GM19463 (cell line): Measurements from ENCODE around the gene SNAPIN.
A peak's percentile ranks its signal among the peaks of the same experiment; 100 is the strongest.
"Not testable (repeated sequence)": the region's sequence is repeated elsewhere in the genome, so short reads cannot be mapped to it uniquely, and the experiment has no call there.

ENCODE experiments used
- ATAC-seq: cut with Tn5 transposase; IDR thresholded peaks from one replicate; pipeline ENCODE4 v1.9.1; 2021; ENCODE audit warnings: mild to moderate bottlenecking, moderate library complexity; ENCODE audit not compliant: unreplicated experiment

Gene SNAPIN

DNA sequence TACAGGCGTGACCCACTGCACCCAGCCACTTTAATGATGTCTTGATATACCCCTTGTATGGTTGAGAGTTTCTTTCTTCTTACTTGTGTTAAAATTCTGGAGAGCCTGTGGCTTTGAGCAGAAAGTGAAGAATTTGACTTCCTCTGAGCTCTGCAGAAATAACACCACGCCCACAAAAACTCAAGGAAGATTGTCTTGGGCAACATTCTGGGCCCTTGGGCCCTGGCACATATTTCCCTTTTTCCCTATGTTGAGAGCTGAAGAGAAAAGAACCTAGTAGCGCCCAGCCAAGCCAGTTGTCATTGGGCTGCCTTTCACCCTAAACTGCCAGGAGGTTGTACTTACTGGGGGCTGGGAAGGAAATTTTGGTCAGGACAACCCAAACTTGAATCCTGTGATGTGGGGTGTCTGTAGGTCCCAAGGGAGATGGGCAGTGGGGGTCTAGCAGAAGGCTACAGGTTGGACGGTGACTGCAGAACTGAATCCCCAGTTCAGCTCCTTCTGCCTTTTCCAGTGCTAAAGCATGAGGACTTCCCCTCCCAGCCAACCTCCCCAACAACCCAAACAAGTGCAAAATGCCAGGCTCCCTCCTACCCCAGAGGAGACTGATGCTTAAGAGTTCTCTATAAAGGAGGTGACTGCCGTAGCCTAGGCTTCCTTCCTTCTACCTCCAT is 11.7 kb upstream of the SNAPIN start:
- no peak for ATAC-seq

DNA sequence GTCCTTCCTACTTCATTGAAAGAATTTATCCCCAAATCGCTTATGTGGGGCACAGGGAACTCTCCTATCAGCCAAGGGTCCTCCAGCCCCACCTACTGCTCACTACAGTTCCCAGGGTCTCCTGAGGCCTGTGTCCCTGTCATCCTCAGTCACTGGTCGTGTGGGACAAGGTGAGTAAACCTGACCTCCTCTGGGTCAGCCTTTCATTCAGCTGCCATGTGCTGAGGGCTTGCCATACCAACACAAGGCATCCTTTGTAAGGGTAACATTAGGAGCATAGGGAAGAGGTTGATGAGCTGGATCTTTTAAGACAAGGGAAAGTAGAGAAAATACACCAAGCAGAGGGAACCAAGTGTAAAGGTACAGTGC is 11.2 kb upstream of the SNAPIN start:
- ATAC-seq = no peak

DNA sequence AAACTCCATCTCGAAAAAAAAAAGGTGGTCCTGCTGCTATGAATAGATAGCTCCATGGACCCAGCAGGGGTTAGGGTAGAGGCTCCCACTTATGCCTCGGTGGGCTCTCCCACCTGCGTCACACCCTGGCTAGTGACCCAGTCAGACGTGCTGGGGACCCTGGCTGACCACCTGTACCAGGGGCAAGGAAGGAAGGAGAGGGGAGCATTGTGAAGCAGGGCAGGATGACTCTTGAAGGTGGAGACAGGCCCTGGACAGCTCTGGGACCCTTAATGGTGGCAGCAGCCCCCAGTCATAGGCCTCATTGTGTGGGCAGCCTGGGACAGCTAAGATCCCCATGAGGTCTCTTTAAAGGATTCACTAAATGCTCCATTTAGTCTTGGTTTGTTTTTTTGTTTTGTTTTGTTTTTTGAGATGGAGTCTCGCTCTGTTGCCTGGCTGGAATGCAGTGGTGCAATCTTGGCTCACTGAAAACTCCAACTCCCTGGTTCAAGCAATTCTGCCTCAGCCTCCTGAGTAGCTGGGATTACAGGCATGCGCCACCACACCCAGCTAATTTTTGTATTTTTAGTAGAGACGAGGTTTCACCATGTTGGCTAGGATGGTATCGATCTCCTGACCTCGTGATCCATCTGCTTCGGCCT is 10.4 kb upstream of the SNAPIN start:
- no peak for ATAC-seq

DNA sequence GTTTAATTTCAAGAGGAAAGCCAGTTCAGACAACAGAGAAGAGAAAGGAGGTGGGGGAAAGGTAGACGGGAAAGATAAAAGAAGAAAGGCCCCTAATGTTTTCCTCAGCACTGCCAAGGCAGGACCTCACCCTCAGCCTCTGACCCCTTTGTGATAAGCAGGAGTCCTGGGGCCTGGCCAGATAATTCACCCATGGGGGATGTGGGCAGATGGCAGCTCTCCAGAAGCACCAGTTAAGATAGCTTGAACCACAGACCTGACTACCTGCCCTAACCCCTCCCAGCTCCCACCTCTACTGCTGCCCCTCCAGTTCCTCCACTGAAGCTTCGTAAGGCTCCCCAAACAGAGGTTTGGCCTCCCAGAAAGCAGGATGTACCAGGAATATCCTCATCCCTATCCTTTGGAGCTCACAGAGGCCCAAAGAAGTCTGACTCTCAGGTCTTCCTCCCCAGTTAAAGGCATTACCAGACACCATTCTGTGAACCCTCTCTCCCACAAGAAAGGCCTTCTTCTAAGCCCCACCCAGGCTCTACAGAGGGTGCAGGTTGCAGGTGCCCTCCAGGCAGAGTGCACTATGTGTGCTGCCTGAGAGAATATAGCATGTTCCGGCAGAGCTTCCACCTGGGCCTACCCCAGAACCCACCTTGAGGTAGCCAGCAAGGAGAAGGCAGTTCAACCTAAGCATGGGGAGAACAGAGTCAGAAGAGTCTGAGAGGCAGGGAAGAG is 9.2 kb upstream of the SNAPIN start:
- no peak for ATAC-seq

DNA sequence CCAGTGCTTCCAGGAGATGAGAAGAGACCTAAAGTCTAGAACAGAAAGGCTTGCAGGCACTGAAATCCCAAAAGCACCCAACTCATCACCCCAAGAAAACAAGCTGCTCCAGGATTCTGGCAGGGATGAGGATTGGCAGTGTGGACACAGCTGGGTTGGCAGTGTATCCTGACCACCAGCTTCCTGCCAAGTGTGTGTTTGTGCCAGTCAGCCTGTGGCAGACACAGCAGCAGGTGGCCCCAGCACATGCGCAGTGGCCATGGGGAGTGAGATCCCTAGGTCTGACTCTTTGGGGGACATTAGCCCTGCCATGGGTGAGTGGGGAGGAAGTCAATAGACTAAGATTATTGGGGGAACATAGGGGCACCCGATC is 8.7 kb upstream of the SNAPIN start:
- no peak for ATAC-seq

DNA sequence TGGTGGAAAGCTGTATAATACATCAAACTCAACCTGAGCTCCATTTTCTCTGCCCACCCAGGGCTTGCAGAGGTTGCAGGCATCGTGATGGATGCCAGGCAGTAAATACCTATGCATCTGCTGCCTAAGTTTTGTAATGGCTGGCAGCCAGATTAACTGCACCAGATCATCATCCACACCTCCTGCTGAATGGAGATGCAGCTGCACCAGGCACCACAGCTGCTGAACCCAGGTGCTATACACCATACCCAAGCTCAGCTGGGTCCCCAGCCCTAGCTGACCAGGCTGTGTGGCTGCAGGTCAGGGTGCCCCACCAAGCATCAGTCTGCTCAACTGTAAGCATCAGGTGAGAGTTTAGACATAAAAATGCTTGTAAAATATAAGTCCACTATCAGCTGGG is 6.7 kb upstream of the SNAPIN start:
- ATAC-seq = no peak

DNA sequence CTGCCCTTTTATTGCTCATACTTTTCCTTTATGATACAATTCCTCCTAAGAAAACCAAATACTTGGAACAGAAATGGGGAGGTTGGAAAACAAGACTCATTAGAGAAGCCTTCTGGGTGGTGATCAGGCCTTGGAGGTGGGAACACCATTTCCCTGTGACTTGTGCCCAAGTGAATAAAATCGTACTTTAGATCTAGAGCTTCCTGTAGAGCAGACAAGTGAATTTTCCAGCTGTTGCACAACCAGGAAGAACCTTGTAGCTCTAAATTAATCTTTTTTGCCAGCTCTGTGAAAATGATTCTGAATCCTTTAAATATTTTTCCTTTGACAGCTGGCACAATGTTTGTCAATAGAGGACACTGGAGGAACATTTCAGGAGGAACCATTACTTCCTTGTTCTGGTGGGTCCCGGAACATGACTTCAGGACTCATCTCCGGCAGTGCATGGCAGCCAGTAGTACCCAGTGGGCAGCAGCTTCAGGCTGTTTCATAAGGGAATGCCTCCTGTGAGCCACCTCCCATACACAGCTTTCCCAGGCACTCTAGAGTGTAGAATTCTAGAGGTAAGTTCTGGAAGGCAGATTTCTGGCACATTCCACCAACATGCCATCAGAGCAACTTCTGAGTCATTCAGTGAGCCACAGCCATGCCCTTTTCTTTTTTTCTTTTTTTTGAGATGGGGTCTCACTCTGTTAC is 5.5 kb upstream of the SNAPIN start:
- ATAC-seq = no peak

DNA sequence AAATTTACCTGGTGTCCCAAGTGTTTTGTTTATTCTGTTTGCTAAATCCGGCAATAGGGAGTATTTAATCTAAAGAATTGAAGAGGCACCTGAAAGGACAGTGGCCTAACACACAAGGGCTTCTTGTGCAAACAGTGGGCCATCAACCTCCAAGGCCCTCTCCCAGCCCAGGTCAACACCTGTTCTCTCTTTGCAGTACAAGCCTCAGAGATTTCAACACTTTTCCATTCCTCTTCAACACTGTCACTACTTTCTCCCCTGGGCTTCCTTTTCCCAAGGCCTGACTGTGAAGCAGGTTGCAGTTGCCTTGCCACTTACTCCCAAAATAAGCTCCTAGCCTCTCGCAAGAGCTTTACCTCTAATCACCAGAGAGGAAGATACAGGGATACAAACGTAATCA is 3.2 kb upstream of the SNAPIN start:
- no peak for ATAC-seq

DNA sequence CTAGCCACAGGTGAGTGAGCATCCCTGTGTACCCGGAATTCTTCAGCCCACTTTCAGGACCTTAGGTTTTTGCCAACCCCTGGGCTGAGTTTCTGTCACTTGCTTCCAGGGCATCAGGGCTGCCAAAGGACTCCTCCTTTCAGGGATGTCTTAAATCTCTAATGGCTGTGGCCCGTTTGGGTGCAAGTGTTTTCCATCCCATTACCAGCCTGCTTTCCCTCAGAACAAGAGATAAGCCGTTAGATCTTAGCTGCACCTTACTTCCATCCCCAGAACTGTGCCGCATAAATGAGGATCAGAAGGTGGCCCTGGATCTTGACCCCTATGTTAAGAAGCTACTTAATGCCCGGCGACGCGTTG is 652 bp downstream of the SNAPIN start:
- ATAC-seq = no peak

DNA sequence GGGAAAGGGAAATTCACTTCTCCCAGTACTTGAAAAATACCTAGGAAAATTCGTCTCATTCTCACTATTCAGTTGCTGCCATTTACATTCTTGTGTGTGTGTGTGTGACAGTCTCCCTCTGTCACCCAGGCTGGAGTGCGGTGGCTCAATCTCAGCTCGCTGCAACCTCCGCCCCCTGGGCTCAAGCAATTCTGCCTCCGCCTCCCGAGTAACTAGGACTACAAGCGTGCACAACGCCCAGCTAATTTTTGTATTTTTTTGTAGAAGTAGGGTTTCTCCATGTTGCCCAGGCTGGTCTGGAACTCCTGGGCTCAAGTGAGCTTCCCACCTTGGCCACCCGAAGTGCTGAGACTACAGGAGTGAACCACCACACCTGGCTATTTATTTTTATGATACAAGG is 1.2 kb downstream of the SNAPIN start:
- ATAC-seq = no peak

DNA sequence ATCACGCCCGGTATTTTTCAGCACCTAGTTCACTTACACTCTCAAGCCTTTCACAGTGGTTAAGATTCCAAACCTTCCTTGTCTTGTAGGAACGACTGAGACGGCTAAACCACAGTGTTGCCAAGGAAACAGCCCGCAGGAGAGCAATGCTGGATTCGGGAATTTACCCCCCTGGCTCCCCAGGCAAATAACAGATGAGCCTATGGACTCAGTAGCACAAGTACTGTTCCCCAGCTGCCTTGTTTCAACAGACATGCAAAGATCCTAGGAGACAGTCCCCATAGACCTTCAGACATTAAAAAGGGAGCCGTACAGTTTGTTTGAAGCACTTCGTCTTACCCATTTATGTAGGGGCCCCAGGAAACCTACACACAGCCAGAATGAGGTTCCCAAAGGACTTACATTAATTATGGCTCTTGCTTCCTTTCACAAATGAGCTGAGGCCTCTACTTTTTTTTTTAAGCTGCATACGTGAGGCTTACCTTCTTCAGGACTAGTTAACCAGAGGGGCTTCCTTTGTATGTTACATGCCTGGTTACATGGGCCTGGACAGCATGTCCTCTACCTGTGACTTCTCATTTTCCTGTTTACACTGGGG is 2.7 kb downstream of the SNAPIN start:
- no peak for ATAC-seq

DNA sequence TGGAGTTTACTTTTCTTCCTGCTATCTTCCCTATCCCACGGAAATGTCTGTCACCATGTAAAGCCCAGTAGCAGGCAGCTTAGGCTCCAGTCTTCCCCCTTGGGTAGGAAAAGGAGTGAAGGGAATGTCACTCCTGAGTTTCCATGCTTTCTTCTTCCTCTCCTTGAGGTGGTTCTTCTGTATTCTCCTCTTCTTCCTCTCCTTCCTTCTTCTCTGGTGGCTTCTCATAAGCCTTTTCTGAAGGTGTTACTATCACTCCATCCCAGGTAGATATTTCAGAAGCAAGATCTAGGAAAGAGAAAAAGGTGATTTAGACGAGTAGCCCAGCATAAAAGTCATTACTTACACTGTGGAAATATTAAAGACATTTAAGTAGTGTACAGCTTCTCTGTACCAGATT is 3.8 kb downstream of the SNAPIN start:
- no peak for ATAC-seq

DNA sequence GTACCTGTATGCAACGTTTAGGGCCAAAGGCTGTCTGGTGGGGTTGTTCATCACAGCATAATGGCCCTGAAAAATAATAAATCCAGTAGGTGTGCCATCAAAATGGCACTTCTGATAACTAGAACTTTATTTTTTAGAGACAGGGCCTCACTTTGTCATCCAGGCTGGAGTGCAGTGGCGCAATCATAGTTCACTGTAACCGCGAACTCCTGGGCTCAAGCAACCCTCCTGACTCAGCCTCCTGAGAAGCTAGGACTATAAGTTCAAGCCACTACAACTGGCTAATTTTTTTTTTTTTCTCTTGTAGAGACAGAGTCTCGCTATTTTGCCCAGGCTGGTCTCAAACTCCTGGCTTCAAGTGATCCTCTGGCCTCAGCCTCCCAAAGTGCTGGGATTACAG is 4.7 kb downstream of the SNAPIN start:
- ATAC-seq = no peak

DNA sequence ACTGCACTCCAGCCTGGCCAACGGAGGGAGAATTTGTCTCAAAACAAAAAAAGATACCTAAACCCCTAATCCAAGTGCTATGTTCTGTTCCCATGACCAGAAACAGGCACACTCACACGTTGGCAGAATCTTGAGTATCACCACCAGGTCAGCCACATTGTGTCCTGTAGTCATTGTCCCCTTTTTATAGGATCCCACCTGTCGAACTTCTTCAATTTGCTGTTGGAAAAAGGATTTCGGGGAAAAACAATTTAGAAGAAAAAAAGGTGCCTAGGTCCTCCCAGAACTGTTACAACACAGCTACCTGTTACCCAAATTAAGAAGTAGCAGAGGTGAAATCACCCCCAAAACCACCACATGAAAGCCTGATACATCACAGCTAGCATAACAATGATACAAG is 8.9 kb downstream of the SNAPIN start:
- ATAC-seq = no peak

DNA sequence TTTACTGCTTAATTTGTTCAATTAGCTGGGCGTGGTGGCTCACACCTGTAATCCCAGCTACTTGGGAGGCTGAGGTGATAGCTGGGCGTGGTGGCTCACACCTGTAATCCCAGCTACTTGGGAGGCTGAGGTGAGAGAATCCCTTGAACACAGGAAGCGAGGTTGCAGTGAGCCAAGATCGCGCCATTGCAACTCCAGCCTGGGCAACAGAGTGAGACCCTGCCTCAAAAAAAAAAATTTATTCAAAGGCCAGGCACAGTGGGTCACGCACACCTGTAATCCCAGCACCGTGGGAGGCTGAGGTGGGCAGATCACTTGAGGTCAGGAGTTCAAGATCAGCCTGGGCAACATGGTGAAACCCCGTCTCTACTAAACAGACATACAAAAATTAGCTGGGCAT is 10.2 kb downstream of the SNAPIN start:
- ATAC-seq = not testable (repeated sequence)

DNA sequence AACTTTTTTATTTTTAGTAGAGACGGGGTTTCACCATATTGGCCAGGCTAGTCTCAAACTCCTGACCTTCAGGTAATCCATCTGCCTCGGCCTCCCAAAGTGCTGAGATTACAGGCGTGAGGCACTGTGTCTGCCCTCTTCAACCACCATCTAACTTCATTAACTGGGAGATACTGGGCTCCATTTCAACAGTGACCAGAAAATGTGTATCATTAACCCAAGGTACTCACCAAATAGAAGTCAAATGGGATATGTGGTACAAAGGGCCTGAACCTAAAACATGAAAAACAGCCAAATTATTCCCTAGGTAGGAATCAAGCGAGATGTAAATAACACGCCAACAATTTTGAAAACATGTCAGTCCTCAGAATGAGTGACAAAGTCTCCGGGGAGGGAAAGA is 11.1 kb downstream of the SNAPIN start:
- ATAC-seq = no peak

DNA sequence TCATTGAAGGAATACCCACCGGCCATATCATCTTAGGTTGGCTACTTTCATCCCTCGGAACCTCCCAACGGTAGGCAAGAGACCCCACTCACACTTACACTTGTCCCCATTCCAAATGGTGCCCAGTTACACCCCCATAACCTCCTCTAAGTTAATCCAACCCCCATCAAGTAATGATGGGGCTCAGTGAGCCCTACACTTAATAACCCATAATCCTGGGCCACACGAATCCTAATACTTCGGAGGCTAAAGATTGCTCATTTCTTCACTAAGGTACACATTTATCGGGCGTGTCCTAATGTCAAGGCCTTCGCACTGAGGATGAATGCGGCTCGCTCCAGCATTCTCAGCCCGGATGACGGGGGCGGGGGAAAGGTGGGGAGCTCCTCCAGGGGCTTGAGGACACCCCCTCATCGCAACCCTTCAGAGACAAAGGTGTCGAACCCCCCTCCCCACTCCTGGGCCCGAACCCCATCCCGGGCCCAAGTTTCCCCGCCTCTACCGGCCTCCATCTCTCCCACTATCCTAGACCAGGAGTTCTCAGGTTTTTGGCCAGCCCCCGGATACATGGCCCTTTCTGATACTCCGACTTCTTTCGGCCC is 11.9 kb downstream of the SNAPIN start:
- no peak for ATAC-seq

DNA sequence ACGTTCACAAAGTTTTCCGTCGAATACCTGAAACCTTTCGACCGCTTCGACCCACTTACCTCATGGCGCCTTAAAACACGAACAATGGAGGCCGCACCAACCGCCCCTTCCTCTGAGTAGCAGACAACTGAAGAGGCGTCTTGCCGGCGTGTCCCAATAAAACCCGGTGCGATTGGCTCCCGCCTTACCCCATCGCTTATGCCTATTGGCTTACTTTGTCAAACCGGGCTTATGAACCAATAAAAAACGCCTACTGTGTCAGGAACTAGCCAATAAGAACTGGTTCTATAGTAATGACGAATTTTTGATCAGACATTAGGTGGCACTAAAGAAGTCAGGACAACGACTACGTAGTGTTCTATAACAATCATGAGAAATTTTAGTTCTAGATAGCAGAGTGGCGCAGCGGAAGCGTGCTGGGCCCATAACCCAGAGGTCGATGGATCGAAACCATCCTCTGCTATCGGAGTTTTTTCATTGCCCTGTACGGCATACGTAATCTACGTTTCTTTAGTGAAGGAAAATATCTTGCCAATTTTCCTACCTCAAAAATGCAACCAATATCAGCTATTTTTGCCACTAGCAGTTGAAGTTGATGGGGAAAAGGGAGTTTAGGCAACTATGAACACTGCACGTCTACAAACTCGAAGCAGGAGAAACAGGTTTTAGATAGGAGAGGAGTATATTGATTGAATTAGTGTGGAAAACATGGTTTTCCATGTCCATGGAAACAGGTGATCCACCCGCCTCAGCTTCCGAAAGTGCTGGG is 12.5 kb downstream of the SNAPIN start, which contains the start of gene ILF2:
ILF2 (minus strand) TSS at position 135 of the 769 bp plus-strand sequence; CDS start at position 64, 71 bp downstream.
- ATAC-seq = peak; percentile 93

DNA sequence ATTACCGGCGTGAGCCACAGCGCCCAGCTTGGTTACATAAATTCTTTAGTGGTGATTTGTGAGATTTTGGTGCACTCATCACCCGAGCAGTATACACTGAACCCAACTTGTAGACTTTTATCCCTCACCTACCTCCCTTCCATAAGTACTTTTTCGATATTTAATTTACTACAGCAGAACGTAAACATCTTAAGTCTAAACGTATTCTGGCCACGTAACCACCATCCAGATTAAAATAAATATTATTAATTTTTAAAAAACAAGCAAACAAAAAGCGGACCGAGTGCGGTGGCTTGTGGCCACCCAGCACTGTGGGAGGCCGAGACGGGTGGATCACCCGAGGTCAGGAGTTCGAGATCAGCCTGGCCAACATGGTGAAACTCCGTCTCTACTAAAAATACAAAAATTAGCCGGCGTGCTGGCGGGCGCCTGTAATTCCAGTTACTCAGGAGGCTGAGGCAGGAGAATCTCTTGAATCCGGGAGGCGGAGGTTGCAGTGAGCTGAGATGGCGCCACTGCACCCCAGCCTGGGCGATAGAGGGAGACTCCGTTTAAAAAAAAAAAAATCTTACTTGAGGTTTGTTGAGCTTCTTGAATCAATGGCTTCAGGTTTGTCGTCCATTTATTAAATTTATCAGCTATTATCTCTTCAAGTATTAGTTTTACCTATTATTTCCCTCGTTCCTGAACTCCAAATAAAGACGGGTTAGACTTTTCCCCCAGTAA is 13.3 kb downstream of the SNAPIN start:
- ATAC-seq = not testable (repeated sequence)

DNA sequence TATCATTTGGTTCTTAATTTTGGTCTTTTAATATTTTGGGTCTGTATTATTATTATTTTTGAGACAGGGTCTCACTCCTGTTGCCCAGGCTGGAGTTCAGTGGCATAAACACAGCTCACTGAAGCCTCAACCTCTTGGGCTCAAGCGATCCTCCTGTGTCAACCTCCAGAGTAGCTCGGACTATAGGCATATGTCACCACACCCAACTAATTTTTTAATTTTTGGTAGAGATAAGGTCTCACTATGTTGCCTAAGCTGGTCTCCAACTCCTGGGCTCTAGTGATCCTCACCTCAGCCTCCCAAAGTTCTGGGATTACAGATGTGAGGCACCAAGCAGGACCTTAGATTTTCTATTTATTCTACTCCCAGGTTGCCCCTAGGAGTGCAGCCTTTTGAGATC is 15.0 kb downstream of the SNAPIN start:
- no peak for ATAC-seq
